NCI-H69 (cell line): Measurements from ENCODE around the gene TSPAN2.

Experiments
- DNase-seq: peaks from one replicate; lab custom pipeline; 2025; lab: John Stamatoyannopoulos, UW

The TSPAN2 gene

GRCh38 chr1:115113766-115114165 lies 24.5 kb upstream of the TSPAN2 start:
- no peak for DNase-seq

GRCh38 chr1:115112496-115113375 lies 23.4 kb upstream of the TSPAN2 start:
- no peak for DNase-seq

GRCh38 chr1:115107516-115108260 lies 18.4 kb upstream of the TSPAN2 start:
- no peak for DNase-seq

- DNase-seq = no peak
These were observed 16.5 kb upstream of the TSPAN2 start for GRCh38 chr1:115105831-115106230.

GRCh38 chr1:115099693-115100050 lies 10.4 kb upstream of the TSPAN2 start:
- no peak for DNase-seq

GRCh38 chr1:115098979-115099692 lies 9.8 kb upstream of the TSPAN2 start:
- DNase-seq = no peak

GRCh38 chr1:115092175-115092574 lies 2.9 kb upstream of the TSPAN2 start:
- no peak for DNase-seq

GRCh38 chr1:115091572-115091971 lies 2.3 kb upstream of the TSPAN2 start:
- DNase-seq = no peak

GRCh38 chr1:115090956-115091355 lies 1.7 kb upstream of the TSPAN2 start:
- no peak for DNase-seq

- no peak for DNase-seq
These were observed 1.2 kb upstream of the TSPAN2 start for GRCh38 chr1:115090540-115090939.

GRCh38 chr1:115090186-115090490 lies 835 bp upstream of the TSPAN2 start:
- DNase-seq = no peak

GRCh38 chr1:115088871-115089419 lies 358 bp downstream of the TSPAN2 start:
- DNase-seq = no peak

- DNase-seq = no peak
These were observed 1.1 kb downstream of the TSPAN2 start for GRCh38 chr1:115088115-115088778.

- DNase-seq = no peak
These were observed 3.0 kb downstream of the TSPAN2 start for GRCh38 chr1:115086176-115086830.

- no peak for DNase-seq
These were observed 4.3 kb downstream of the TSPAN2 start for GRCh38 chr1:115084902-115085511.

GRCh38 chr1:115082949-115083348 lies 6.4 kb downstream of the TSPAN2 start:
- DNase-seq = no peak

GRCh38 chr1:115078708-115079107 lies 10.6 kb downstream of the TSPAN2 start:
- no peak for DNase-seq

GRCh38 chr1:115077984-115078330 lies 11.3 kb downstream of the TSPAN2 start:
- no peak for DNase-seq

- DNase-seq = no peak
These were observed 11.9 kb downstream of the TSPAN2 start for GRCh38 chr1:115077286-115077983.

GRCh38 chr1:115076384-115076915 lies 12.9 kb downstream of the TSPAN2 start:
- DNase-seq = no peak
